GM18511 (cell line): ENCODE results near the gene SEMA5A.
A peak's percentile ranks its signal among the peaks of the same experiment; 100 is the strongest.

Experiments
- ATAC-seq: cut with Tn5 transposase; IDR thresholded peaks from one replicate; pipeline ENCODE4 v1.9.1; 2021; ENCODE audit warnings: mild to moderate bottlenecking, moderate library complexity; ENCODE audit not compliant: unreplicated experiment

SEMA5A gene

DNA sequence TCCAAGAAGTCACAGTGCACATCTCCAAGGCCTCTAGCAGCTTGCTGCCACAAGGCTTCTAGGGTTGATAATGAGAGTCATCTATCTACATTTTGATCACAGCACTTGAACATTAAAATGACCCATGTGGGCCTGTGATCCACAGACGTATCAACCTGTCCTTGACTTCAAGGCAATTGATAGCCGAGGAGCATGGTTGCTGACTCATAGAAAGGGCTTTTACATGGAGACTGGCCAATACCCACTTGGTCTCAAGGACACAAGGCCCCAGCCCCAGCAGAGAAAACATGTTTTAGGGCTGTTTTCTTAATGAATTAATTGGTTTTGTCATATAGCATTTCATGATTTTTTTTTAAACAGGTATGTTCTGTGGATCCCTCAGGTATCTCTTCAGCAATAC, 314.0 kb downstream of the SEMA5A start:
- ATAC-seq, result no peak

DNA sequence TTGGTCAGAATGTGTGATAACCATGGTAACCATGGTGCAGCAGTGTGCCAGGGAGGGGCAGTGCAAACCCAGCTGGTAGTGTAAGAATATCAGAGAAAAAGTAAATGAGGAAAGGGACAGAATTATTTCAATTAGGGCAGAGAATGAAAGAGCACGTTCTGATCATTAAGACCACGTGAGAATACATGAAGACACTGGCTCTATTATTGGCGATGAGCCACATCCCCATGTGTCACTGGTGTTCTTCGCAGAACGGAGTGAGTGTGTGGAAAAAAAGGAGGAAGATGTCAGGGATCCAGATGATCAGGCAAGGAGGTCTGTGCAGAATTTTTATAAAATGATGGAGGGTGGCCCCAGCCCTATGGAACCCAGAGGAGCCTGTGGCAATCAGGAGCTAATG, 315.5 kb downstream of the SEMA5A start:
- ATAC-seq, result no peak

DNA sequence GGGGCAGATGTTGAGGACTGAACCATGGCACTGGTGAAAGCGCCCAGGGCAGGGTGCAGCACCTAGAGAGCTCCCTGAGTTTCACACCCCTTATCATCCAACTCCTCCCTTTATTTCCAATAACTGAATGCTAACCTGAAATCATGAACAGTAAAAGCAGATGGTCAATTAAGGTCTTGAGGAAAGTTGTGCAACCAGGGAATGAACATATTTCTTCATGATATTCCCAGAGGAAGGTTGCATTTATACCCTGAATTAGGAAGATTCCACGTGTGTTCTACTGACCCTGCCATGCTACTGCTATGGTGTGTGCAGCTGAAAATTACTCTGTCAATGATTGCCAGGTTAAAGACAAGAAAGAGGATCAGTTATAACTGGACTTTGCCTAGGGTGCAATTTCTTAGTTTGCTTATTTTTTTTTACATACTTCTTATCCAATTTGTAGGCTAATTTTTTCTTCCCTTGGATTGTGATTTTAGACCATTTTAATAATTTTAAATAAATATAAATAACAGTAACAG, 319.8 kb downstream of the SEMA5A start:
- ATAC-seq, result no peak

DNA sequence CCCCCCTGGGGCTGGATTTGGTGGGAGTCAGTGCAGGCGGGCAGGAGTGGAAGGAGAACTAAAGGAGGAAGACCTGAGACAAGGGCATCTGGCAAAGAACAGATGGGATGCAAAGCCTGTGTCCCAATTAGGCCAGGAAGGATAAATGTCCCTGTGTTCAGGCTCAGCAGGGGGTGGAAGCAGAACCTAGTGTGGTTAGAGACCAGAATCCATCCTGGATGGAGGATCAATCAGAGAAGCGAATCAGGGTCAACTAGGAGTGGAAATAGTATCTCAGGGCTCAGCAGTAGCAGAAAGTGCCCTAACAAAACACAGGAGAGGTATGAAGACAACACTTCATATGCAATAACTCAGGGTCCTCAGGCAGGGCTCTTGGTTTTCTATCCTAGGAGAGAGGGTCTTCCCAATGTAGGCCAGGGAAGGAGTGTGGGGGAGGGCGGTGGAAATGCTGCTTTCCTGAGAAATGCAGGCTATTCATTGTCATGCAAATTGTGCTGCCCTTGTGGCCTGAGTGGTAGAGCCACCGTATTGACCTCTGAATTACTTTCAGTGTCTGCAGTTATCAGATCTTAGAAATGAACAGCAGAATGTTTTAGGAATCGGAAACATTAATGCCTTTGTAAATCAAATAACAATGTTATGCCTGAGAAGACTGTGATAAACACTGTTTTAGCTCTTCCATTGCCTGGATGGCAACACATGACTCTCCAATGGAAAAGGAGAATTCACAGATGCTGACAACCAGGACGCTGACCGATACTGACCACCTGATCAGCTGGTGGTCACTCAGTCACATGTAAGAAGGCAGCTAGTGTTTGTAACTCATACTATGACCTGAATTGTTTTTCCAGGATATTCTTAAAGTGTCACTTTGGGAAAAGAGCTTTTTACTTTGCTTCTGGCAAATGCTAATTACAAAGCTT, 323.6 kb downstream of the SEMA5A start:
- ATAC-seq, result no peak

DNA sequence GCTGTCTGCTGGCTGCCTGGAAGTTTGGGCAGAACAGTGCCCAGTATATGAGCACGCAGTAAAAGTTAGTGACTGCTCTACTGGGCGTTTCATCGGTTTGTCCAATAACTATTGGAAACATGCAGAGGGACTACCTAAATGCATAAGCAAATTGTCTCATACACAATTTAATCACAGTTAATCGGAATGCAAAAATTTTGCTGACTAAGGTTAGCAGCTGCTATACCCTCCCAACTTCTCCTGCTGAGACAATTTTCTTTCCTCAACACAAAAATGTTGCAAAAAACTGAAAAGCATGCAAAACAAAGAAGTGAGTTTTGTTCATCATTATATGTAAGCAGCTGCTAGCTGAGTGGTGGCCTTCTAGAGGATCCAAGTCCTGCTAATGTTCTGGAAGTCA, 327.5 kb downstream of the SEMA5A start:
- no peak for ATAC-seq

DNA sequence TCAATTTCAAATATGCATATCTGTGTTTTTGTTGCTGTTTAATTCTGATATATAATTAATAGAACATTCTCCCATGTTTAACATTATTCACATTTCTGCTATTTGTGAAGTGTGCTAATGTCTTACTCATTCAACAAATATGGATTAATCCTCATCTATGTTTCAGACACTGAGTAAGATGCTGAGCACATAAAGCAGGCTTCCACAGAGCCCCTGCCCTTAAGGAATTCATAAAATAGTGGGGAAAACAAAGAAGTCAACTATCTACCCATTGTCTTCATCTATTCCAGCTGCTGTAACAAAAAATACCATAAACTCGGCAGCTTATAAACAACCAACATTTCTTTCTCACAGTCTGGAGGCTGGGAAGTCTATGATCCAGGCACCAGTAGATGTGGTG, 333.3 kb downstream of the SEMA5A start:
- no peak for ATAC-seq

DNA sequence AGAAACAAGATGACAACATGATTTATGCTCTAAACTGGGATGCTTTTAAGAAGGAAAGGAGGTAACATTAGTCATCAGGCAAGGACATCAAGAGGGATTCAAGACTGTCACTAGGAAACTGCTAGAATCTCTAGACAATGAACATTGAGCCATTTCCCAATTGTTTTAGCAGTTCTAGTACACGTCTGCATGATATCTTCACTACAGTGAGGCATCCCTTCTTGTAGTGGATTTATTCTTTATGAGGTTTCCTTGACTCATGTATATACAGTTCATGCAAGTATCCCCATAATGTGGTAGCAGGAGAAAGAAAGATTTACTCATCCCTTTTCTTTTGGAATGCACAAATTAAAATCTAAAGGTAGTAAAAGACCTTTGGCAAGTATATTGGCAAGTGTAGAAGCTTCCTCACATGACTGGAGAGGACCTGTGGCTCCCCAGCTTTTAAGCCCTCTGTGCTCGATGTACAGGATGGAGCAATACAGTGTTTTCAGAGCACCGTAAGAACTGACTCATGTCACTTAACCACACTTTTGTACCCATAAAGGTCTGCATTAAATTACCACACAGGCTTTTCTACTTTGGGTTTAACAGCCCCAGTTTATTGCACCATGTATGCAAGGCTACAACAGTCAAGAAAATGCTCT, 335.9 kb downstream of the SEMA5A start:
- ATAC-seq, result no peak

DNA sequence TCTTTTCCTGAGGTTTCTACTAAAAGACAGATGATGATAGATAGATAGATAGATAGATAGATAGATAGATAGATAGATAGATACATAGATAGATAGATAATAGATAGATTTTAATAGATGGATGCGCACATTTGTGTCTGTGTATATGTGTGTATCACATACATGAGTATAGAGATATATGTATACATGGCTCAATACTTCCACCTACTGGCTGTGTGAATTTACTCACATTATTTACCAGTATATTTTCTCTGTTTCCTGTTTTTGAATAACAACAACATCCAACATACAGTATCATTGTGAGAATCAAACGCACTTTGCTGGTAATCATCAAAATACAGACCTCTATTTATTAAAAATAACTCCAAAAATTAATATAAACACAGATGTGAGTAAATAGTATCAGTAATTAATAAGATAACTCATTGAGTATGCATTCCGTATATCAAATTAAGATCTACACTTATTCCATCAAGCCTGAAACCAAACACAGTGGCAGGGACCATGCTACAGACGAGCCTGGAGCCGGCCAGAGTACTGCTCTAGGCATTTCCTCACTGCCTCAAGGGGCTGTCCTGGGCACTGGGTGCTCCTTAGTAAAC, 338.0 kb downstream of the SEMA5A start:
- ATAC-seq, result peak; percentile 82

DNA sequence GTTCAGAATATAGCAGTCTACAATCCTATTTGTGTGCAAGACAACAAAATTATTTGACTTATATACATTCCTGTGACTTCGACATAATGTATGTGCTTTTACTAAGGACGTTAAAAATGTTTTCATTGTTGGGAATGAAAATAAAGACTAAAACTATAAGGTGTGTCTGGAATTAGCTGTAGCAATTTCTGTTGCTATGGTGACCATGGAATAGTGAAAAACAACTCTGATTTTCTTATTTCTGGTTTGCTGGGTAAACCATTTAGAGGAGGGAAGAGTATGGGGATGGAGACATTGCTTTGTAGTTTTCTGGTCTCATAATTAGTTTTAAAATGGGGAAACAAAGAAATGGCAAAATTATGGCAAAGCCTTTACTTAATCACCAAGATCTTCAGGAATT, 343.2 kb downstream of the SEMA5A start:
- no peak for ATAC-seq

DNA sequence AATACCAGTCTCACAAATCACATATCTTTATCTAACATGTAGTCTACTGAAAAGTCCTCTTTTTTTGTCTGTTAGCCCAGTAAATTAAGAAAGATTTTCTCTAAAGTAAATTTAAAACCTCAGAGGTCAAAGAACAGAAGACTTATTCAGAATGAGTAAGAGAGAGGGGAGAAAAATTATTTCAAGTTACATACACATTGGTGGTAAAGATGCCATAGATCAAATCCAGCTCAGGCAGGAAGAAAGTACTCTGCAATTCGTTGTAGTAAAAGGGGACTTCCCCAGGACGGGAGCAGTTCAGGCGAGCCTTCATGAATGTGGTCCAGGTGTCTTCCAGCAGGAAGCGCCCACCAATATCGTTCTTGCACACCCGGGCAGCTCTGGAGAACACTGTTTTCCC, 344.1 kb downstream of the SEMA5A start:
- no peak for ATAC-seq

DNA sequence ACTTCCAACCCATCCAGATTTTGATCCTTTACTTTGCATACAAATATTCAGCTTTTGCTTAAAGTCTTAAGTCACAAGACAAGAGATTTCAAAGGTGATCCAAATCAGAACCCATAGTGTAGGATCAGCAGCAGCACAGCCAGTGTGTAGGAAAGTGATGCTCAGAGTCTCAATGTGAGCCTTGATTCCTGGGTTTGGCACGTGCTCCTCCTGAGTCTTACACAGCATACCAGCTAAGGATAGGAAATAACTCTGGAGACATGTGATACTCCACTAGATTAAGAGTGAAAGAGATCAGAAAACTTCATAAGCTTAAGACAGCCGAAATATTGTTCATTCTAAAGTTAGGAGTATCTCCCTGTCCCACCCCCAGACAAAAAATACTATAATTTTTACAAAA, 344.9 kb downstream of the SEMA5A start:
- ATAC-seq, result no peak

DNA sequence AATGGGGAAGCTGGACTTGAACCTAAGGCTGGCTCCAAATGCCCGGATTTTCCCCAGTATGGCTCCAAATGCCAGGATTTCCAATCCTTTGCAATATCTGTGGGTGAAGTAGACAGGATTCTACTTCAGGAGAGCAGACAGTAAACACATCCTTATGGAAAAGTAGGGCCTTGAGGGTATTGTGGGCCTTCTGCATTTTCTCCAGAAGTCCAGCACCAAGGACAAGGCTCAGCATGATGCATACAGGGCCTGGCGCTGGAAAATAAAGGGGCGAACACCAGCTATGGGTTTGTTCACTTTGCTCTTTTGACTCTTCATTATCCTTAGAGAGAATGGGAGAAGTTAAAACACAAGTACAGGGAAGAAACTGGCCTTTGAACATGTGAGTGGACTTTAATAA, 347.5 kb downstream of the SEMA5A start:
- ATAC-seq, result no peak

DNA sequence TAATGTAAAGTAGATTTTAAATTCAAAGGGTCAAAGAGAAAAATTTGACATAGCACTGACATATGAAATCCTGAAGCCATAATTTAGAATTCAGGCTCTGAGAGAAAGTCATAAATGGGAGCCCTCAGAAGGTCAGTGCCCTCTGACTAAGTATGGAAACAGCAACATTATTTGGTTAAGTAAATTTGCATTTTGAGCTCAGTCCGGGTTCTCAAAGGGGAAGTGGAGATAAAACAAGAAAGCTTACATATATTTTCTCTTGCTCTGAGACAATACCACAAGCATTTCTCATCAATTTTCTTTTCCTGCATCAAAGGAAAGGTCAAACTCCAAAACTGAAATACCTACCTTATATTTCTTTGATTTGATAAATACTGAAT, 348.0 kb downstream of the SEMA5A start:
- peak; percentile 98 for ATAC-seq

DNA sequence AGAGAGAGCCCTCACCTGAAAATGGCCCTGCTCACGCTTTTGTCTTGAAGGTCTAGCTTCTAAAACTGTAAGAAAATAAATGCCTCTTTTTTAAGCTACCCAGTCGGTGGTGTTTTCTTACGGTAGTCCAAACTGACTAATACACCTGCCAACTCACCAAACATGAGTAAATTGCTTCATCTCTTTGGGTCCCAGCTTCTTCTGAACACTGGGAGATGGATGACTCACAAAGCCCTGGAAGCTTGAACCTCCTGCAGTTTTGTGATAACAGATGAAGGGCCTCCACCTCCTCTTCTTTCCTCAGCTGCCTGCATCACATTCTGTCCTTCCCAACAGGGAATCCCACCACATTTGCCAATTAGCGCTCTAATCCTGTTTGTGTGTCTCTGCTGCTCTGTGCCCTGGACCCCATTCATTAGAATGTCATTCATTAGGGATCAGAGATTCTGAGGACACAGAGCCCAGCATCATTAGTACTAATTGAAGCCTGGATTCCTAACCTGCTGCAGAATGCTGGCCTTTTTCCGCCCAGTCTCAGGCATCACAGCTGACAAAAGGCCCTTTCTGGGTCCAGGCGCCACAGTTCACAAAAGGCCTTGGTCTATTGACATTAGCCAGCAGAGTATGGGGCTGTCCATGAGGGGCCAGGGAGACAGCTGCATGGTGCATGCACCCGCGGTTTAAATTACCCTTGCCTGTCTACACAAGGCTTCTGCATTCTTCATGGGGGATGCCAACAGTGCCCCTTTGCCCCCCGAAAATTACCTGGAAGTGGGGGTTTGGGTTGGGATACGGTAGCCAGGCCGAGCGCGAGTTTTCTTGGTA, 349.3 kb downstream of the SEMA5A start:
- no peak for ATAC-seq

DNA sequence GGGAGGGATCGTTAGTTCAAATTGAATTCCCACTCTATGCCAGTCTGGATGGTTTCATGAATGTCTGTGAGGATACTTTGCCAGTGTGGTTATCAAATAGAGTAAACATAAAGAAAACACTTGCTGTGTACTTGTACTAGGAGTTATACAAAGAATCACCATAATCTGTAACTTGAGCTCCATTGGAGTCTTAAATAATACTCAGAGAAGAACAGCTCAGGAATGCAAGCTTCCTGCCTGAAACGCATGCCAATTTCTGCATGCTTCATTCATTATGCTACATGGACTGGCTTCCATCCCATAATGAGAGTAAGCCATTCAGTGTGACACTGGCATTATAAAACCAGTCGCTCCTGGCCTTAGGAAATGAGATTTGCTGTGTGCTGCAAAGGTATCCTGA, 351.4 kb downstream of the SEMA5A start:
- ATAC-seq, result no peak

DNA sequence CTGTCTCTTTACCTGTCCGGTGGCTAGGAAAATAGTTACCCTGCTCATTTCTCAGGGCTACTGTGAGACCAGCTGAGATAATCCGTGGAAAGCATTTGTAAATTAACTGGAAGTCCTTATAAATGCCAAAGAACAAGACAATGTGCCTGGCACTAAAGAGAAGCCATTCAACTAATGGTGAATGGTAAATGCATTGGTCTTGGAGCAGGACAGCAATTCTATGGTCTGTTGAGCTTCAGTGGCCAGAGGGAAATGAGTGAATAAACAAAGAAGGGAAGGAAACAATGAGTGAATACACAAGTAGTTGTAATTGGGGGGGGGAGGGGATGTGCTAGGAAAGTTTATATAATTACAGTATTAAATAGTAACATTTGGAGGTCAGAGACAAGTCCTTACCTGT, 353.6 kb downstream of the SEMA5A start:
- ATAC-seq, result no peak

DNA sequence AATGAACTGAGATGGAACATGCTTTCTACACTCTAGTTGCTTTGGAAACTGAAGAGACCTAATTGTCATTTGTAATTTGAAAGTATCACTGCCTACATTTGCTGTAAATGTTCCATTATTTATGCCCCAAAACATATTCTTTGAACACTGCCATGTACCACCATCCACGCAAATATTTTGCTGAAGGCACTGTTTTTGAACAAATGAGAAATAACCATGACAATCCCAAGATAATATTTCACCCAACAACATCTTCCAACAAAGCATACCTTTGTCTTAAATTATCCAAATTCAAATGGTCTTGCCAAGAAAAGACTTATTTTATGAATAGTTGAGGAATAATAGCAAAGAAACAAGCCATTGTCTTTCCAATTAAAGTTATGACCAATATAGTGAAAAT, 356.2 kb downstream of the SEMA5A start:
- no peak for ATAC-seq

DNA sequence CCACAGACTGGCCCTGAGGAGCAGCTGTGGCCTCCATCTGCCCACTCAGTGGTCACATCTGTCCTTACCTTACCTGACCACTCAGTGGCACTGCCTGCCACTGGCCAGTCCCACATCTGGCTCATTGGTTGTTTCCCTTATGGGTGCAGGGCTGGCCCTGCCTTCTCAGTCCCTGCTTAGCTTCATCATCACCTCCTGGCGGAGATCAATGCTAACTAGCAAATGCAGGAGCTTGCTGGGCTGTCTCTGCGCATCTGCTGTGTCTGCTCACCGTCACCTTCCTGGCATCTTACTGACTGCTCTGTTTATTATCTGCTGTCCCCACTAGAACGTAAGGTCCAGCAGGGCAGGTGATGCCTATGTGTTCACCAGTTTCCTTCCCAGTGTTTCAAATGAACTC, 356.9 kb downstream of the SEMA5A start:
- no peak for ATAC-seq

DNA sequence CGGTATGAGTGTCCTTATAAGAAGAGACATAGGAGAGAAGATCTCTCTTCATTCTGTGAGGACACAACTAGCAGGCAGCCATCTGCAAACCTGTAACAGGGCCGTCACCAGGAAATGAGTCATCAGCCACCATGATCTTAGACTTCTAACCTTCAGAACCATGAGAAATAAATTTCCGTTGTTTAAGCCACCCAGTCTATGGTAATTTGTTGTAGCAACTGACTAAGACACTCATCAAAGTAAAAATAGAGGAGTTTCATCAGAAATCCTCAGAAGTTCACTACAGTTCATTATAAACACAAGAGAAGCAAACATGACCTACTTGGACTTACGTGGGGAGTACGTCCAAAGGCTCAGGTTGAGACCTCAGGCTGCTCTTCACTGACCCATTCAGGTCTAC, 357.7 kb downstream of the SEMA5A start:
- ATAC-seq, result no peak

DNA sequence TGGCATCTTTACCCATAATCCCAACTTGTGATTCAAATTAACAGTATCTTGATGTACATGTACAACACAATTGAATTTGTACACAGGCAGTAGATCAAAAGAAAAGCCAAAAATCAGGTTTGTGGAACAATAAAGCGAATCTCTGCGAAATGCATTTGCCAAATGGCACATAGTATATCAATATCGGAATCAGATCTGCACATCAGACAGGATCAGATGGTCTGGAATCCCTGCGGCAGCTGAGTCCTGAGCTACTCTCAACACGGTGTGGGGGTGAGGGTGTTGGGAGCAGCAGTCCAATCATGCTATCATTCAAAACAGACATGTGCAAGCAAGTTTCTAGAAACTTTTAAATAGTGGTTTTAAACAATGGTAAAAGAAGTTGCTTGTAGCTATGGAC, 358.3 kb downstream of the SEMA5A start:
- ATAC-seq, result no peak

DNA sequence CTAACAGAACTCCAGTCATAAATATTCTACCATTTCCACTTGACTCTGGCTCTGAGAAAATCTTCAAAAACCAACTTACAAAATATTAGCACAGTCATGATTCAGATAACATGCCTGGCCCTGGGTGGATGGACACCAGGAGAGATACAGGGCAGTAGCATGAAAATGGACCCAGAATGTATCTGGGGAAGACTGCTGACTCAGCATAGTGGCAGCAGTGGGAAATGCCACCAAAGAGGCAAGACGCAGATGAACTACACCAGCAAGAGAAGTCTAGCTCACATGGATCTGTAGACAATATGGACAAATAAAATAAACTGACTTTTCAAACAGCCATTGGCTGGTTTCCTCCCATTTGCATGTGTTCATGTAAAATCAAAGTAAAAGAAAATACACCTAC, 359.8 kb downstream of the SEMA5A start:
- no peak for ATAC-seq
